ENCODE measurements around the gene CCDC9. TPM values are rescaled to one million over a fixed set of nuclear protein-coding genes. Genes with fewer than 3 reads are reported as not detected.

Gene CCDC9
- total and polyA plus RNA-seq, 2 of the 13 experiments (the other 11 are each of a cell fraction or from before 2014, with no cell fraction given): 2.9 to 6.3 TPM

DNA sequence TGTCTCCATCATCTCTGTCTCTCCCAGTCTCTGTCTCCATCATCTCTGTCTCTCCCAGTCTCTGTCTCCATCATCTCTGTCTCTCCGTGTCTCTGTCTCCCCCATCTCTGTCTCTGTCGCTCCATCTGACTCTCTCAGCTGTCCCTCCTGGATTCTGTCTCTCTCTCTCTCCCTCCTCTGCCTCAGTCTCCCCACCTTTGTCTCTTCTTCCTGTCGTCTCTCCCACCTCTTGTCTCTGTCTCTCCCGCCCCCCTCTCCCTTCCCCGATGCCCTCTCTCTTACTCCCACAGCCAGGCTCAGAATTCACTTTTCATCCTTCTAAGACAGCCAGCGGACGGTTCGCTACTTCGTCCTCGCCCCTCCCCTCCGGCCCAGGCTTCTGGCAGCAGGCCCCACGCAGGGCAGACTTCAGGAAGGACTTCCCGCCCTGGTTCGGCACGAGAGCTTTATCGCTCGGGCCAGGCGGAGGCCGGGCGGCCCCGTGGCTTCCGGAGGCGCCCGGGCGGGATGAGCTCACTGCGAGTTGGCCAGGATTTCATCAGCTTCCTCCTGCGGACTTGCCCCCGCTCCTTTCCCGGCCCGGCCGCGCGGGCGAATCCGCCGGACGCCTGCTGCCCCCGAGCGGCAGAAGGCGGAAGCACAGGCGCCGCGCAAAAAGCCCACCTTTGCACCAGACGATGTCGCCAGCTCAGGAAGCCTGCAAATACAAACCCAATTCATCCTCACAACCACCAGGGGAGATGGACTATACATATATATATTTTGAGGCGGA lies 12.4 kb upstream of the CCDC9 start (continued):
- TF ChIP-seq, protein P1, sequence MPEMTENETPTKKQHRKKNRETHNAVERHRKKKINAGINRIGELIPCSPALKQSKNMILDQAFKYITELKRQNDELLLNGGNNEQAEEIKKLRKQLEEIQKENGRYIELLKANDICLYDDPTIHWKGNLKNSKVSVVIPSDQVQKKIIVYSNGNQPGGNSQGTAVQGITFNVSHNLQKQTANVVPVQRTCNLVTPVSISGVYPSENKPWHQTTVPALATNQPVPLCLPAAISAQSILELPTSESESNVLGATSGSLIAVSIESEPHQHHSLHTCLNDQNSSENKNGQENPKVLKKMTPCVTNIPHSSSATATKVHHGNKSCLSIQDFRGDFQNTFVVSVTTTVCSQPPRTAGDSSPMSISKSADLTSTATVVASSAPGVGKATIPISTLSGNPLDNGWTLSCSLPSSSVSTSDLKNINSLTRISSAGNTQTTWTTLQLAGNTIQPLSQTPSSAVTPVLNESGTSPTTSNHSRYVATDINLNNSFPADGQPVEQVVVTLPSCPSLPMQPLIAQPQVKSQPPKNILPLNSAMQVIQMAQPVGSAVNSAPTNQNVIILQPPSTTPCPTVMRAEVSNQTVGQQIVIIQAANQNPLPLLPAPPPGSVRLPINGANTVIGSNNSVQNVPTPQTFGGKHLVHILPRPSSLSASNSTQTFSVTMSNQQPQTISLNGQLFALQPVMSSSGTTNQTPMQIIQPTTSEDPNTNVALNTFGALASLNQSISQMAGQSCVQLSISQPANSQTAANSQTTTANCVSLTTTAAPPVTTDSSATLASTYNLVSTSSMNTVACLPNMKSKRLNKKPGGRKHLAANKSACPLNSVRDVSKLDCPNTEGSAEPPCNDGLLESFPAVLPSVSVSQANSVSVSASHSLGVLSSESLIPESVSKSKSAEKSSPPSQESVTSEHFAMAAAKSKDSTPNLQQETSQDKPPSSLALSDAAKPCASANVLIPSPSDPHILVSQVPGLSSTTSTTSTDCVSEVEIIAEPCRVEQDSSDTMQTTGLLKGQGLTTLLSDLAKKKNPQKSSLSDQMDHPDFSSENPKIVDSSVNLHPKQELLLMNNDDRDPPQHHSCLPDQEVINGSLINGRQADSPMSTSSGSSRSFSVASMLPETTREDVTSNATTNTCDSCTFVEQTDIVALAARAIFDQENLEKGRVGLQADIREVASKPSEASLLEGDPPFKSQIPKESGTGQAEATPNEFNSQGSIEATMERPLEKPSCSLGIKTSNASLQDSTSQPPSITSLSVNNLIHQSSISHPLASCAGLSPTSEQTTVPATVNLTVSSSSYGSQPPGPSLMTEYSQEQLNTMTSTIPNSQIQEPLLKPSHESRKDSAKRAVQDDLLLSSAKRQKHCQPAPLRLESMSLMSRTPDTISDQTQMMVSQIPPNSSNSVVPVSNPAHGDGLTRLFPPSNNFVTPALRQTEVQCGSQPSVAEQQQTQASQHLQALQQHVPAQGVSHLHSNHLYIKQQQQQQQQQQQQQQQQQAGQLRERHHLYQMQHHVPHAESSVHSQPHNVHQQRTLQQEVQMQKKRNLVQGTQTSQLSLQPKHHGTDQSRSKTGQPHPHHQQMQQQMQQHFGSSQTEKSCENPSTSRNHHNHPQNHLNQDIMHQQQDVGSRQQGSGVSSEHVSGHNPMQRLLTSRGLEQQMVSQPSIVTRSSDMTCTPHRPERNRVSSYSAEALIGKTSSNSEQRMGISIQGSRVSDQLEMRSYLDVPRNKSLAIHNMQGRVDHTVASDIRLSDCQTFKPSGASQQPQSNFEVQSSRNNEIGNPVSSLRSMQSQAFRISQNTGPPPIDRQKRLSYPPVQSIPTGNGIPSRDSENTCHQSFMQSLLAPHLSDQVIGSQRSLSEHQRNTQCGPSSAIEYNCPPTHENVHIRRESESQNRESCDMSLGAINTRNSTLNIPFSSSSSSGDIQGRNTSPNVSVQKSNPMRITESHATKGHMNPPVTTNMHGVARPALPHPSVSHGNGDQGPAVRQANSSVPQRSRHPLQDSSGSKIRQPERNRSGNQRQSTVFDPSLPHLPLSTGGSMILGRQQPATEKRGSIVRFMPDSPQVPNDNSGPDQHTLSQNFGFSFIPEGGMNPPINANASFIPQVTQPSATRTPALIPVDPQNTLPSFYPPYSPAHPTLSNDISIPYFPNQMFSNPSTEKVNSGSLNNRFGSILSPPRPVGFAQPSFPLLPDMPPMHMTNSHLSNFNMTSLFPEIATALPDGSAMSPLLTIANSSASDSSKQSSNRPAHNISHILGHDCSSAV (CRISPR knock-in tag; IDR thresholded peaks at IDR 0.05; ENCODE audit: borderline replicate concordance): no peak
- TF ChIP-seq, protein P2, sequence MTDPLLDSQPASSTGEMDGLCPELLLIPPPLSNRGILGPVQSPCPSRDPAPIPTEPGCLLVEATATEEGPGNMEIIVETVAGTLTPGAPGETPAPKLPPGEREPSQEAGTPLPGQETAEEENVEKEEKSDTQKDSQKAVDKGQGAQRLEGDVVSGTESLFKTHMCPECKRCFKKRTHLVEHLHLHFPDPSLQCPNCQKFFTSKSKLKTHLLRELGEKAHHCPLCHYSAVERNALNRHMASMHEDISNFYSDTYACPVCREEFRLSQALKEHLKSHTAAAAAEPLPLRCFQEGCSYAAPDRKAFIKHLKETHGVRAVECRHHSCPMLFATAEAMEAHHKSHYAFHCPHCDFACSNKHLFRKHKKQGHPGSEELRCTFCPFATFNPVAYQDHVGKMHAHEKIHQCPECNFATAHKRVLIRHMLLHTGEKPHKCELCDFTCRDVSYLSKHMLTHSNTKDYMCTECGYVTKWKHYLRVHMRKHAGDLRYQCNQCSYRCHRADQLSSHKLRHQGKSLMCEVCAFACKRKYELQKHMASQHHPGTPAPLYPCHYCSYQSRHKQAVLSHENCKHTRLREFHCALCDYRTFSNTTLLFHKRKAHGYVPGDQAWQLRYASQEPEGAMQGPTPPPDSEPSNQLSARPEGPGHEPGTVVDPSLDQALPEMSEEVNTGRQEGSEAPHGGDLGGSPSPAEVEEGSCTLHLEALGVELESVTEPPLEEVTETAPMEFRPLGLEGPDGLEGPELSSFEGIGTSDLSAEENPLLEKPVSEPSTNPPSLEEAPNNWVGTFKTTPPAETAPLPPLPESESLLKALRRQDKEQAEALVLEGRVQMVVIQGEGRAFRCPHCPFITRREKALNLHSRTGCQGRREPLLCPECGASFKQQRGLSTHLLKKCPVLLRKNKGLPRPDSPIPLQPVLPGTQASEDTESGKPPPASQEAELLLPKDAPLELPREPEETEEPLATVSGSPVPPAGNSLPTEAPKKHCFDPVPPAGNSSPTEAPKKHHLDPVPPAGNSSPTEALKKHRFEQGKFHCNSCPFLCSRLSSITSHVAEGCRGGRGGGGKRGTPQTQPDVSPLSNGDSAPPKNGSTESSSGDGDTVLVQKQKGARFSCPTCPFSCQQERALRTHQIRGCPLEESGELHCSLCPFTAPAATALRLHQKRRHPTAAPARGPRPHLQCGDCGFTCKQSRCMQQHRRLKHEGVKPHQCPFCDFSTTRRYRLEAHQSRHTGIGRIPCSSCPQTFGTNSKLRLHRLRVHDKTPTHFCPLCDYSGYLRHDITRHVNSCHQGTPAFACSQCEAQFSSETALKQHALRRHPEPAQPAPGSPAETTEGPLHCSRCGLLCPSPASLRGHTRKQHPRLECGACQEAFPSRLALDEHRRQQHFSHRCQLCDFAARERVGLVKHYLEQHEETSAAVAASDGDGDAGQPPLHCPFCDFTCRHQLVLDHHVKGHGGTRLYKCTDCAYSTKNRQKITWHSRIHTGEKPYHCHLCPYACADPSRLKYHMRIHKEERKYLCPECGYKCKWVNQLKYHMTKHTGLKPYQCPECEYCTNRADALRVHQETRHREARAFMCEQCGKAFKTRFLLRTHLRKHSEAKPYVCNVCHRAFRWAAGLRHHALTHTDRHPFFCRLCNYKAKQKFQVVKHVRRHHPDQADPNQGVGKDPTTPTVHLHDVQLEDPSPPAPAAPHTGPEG (CRISPR knock-in tag; IDR thresholded peaks at IDR 0.05): peak; percentile 81; the same call in 1 of the 2 replicates
- TF ChIP-seq, protein P3, sequence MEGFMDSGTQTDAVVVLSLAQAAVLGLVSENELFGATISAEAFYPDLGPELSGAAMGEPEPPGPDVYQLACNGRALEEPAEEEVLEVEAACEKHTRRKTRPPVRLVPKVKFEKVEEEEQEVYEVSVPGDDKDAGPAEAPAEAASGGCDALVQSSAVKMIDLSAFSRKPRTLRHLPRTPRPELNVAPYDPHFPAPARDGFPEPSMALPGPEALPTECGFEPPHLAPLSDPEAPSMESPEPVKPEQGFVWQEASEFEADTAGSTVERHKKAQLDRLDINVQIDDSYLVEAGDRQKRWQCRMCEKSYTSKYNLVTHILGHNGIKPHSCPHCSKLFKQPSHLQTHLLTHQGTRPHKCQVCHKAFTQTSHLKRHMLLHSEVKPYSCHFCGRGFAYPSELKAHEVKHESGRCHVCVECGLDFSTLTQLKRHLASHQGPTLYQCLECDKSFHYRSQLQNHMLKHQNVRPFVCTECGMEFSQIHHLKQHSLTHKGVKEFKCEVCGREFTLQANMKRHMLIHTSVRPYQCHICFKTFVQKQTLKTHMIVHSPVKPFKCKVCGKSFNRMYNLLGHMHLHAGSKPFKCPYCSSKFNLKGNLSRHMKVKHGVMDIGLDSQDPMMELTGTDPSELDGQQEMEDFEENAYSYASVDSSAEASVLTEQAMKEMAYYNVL (CRISPR knock-in tag; IDR thresholded peaks at IDR 0.05; ENCODE audit: borderline replicate concordance): peak; percentile 93
- TF ChIP-seq, protein P4, sequence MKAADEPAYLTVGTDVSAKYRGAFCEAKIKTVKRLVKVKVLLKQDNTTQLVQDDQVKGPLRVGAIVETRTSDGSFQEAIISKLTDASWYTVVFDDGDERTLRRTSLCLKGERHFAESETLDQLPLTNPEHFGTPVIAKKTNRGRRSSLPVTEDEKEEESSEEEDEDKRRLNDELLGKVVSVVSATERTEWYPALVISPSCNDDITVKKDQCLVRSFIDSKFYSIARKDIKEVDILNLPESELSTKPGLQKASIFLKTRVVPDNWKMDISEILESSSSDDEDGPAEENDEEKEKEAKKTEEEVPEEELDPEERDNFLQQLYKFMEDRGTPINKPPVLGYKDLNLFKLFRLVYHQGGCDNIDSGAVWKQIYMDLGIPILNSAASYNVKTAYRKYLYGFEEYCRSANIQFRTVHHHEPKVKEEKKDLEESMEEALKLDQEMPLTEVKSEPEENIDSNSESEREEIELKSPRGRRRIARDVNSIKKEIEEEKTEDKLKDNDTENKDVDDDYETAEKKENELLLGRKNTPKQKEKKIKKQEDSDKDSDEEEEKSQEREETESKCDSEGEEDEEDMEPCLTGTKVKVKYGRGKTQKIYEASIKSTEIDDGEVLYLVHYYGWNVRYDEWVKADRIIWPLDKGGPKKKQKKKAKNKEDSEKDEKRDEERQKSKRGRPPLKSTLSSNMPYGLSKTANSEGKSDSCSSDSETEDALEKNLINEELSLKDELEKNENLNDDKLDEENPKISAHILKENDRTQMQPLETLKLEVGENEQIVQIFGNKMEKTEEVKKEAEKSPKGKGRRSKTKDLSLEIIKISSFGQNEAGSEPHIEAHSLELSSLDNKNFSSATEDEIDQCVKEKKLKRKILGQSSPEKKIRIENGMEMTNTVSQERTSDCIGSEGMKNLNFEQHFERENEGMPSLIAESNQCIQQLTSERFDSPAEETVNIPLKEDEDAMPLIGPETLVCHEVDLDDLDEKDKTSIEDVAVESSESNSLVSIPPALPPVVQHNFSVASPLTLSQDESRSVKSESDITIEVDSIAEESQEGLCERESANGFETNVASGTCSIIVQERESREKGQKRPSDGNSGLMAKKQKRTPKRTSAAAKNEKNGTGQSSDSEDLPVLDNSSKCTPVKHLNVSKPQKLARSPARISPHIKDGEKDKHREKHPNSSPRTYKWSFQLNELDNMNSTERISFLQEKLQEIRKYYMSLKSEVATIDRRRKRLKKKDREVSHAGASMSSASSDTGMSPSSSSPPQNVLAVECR (CRISPR knock-in tag; IDR thresholded peaks at IDR 0.05; ENCODE audit: borderline replicate concordance): peak; percentile 87; the same call in 1 of the 2 replicates
- TF ChIP-seq, protein P5, sequence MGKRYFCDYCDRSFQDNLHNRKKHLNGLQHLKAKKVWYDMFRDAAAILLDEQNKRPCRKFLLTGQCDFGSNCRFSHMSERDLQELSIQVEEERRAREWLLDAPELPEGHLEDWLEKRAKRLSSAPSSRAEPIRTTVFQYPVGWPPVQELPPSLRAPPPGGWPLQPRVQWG (CRISPR knock-in tag; IDR thresholded peaks at IDR 0.05; ENCODE audit: borderline replicate concordance, low read depth): no peak
